H1 (cell line): Measurements from ENCODE around the gene TNIK. TPM values are rescaled to one million over a fixed set of nuclear protein-coding genes. Genes with fewer than 3 reads are reported as not detected.

Experiments used
- EGR1 ChIP-seq: IDR thresholded peaks from 2 replicates; pipeline ENCODE4 v1.6.1; 2011; ENCODE audit warnings: low read depth, low read length, borderline replicate concordance
- FOSL1 ChIP-seq: IDR thresholded peaks from 2 replicates; pipeline ENCODE4 v1.6.1; 2011; ENCODE audit warnings: mild to moderate bottlenecking, low read depth, low read length, moderate library complexity; ENCODE audit not compliant: insufficient read depth
- MAFK ChIP-seq: IDR thresholded peaks from 2 replicates; pipeline ENCODE4 v1.6.1; 2012; ENCODE audit warnings: low read depth, mild to moderate bottlenecking, improper control_type of control experiment, low read length
- RXRA ChIP-seq: IDR thresholded peaks from 2 replicates; pipeline ENCODE4 v1.6.1; 2011; ENCODE audit warnings: low read depth, mild to moderate bottlenecking, low read length, moderate library complexity; ENCODE audit not compliant: insufficient read depth
- polyA plus RNA-seq, 7 experiments: library from polyadenylated mRNA; depleted of rRNA in 3 of 7; stranded (reverse) in 5 of 7; unstranded in 2 of 7; fragments of >200 nt in 5 of 7; fragments of 200-250 nt in 2 of 7; gene quantifications; 1 replicate in 5 of 7; 2 replicates in 1 of 7; 4 replicates in 1 of 7; pipeline versions ENCODE4 v1.2.1 to v1.2.3, GENCODE V29; 2011 to 2013; ENCODE audit warnings: missing spikeins in 2 of 7, mixed read lengths in 2 of 7
- total RNA-seq: library from RNA; stranded (reverse); fragmentation: NEBNext Ultra II Directional; extraction: Animal tissue kit (Norgen Biotek cat#: 25700); gene quantifications from 2 replicates; pipeline ENCODE4 v1.2.1, GENCODE V29; 2021

TNIK gene
- total and polyA plus RNA-seq, 2 of the 8 experiments (the other 6 are each of a cell fraction or from before 2014, with no cell fraction given), result 7.4 to 42.0 TPM

- TF ChIP-seq RXRA (no peak), MAFK (no peak), EGR1 (no peak), FOSL1 (no peak)
These were observed 265.2 kb downstream of the TNIK start (continued) for GRCh38 chr3:171194965-171195364.
